LNCAP (cell line): Measurements from ENCODE around the gene CLEC2A.

Experiments
- TF ChIP-seq, protein P1 (sequence below): fragments of 450-650 bp; IDR thresholded peaks from 2 replicates; pipeline ENCODE4 v1.5.1; 2017; ENCODE audit warnings: mild to moderate bottlenecking

CLEC2A gene

DNA sequence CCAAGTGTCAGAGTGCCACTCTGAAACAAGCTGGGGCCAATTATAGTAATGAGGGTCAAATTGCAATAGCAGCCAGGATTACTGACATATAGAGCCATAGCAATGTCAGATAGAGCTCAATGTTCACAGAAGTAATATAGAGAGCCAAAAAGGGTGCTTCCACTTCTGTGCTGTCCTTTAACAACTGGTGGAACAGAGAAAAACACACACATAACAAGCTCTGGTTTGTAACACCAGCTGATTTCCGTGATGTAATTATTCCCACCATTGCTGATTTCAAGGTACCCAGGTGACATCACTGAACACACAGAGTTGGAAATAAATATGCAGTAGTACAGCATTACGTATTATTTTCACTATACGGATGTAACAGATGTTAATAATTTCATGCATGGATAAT, 60.0 kb downstream of the CLEC2A start:
- TF ChIP-seq, protein P1, sequence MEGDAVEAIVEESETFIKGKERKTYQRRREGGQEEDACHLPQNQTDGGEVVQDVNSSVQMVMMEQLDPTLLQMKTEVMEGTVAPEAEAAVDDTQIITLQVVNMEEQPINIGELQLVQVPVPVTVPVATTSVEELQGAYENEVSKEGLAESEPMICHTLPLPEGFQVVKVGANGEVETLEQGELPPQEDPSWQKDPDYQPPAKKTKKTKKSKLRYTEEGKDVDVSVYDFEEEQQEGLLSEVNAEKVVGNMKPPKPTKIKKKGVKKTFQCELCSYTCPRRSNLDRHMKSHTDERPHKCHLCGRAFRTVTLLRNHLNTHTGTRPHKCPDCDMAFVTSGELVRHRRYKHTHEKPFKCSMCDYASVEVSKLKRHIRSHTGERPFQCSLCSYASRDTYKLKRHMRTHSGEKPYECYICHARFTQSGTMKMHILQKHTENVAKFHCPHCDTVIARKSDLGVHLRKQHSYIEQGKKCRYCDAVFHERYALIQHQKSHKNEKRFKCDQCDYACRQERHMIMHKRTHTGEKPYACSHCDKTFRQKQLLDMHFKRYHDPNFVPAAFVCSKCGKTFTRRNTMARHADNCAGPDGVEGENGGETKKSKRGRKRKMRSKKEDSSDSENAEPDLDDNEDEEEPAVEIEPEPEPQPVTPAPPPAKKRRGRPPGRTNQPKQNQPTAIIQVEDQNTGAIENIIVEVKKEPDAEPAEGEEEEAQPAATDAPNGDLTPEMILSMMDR, result no peak

DNA sequence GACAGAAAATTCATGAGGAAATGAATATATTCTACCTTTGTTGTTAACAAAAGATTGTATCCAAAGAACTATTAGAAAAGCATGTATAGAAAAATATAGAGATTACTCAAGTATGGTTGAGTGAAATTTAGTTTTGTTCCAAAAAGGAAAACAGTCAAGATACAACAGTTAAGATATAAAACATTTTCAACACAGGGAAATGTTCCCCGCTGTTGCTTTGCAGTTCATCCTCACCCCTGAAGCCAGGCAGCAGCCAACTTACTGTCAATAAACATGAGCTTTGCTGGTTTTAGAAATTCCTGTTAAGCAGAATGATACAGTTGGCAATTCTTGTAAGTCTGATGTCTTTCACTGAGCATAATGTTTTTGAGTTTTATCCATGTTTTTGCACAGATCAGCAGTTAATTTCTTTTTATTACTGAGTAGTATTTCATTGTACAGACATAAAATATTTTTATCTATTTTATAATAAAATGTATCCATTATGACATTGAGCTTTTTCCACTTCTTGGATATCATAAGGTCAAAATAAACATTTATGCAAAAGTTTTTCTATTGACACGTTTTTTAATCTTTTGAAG, 61.8 kb downstream of the CLEC2A start:
- TF ChIP-seq, protein P1, result no peak

DNA sequence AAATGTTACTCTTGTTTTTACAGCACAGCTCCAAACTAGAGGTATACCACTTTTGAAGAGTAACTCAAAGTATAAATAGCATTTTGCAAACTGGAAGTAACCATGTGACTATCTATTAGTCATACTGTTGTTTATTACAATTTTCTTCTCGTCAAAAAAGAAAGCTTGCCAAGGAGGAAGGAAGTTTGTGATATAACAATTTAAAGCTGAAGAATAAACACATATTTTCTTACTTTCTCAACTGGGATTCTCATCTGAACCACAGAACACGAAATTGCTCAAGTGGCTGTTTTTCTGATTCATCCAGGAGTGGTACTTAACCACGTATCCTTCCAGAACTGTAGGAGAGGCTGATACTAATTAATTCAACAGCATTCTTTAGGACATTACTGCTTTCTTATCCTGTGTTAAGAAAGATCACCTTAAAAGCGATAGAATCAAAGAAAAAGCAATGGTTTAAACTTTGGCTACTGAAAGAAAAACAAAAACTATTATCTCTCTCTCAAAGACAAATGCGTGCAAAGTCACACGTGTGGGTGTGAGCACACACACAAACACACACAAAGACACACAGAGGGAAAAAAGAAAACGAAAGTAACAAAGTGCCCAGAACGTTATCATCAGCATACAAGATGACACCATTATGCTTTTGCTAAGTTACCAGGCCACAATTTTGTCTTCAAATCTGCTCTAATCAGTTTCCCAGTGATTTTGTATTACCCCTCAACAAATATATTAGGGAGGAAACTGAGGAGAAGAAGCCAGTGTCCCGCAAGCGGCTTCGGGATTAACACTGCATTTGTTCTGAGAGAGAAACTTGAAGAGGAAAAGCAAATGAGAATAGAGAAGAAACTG, 62.6 kb downstream of the CLEC2A start, which contains the start of gene CLEC2B:
CLEC2B (minus strand) TSS at position 48 of the 855 bp plus-strand sequence.
- TF ChIP-seq, protein P1, result no peak

DNA sequence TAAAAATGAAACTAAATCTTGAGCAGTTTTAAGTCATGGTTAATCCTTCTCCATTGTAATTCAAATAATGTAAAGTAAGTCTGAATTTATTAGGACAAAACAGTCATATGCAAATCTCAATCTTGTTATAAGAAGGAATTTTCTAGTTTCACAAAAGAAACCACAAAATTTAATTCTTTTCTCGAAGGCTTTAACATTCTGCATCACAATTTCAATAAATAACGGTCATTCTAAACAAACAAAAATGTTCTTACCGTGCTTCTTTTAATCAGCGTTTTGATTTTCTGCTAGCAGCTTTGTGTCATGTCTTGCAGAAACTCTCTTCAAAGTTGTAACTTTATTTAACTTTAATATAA, 63.2 kb downstream of the CLEC2A start:
- TF ChIP-seq, protein P1, result no peak

DNA sequence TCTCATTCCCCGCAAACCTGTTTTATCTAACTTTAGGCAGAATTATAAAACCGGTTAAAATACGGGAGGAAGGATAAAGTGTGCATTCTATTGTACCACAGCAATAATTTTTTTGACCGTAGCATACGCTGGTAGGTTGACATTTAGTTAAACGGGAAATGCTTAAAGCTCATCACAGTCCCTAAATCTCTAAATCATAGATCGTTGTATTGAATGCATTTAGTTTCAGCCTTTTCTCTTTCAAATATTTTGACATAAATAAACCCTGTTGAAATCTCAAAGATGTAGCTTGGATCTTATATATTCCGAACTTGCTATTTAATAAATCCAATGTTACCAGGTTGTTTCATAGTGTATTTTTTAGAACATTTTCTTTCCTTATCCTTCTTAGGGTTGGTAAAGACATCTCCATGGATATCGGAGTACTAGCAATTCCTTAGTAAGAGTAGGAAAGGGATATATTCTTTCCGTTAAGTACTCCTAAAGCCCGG, 63.8 kb downstream of the CLEC2A start:
- TF ChIP-seq, protein P1, result no peak

DNA sequence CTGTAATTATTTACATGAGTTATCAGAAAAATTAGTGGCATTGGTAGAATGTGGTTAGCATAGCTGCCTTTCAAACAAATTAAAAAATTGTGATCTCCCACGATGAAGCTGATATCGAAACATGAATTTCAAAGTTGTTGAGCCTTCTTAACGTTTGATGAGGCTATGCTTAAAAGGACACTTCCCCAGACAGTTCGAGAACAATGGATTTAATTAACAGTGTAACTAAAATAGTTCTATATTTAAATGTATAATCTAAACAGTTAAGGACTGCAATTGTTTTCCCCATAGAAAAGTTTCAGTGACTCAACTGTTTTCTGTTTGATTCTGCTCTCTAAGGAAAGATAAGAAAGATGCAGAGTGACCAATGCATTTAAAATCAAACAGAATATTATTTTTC, 64.6 kb downstream of the CLEC2A start:
- TF ChIP-seq, protein P1, result no peak

DNA sequence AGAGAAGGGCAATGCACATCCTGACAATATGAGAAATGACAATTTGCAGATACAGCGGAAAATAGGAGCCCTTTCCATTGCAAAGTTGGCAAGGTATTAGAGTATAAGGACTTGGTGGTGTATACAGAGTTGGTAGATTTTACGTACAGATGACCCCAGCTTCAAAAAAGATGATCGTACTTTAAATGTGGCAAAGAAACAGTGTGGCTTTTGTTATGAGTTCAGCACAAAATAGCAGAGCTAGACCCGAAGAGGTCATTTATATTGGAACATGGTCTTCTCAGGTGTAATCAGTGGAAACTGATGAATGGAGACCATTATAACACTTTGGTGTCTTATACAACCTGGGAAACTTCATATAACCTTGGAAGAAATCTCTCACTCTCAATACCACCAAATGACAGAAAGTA, 65.3 kb downstream of the CLEC2A start:
- TF ChIP-seq, protein P1, result no peak
